PC-3 (cell line): ENCODE measurements around the gene ZNF195. TPM values are rescaled to one million over a fixed set of nuclear protein-coding genes. Genes with fewer than 3 reads are reported as not detected.

Experiments
- ATAC-seq: fragments of 200-7000 bp; cut with Tn5 transposase; 2 replicates; pipeline ENCODE4 v1.9.1; 2020; ENCODE audit warnings: mild to moderate bottlenecking, moderate library complexity
- BruUV-seq: library from RNA; stranded (reverse); fragments of 400-500 nt; replicated peaks from 2 replicates; lab custom pipeline; 2021; lab: Mats Ljungman, UMichigan
- CTCF ChIA-PET: fragments of 300-600 bp; sonication (Branson Sonifier 250); formaldehyde crosslinking; loops from one replicate; lab custom pipeline; 2022; ENCODE audit warnings: antibody characterized with exemption; lab: Charles Lee
- POLR2A ChIA-PET: fragments of 300-600 bp; sonication (Branson Sonifier 250); formaldehyde crosslinking; loops from one replicate; lab custom pipeline; 2022; ENCODE audit warnings: antibody characterized with exemption; ENCODE audit not compliant: unreplicated experiment; lab: Charles Lee
- DNase-seq: peaks from one replicate; pipeline ENCODE4 v3.0.0-alpha.2; 2015
- H2AFZ ChIP-seq: fragments of 300-600 bp; sonication (generic); 2 replicates; pipeline ENCODE4 v1.6.0; 2016; ENCODE audit warnings: antibody characterized with exemption, low read length
- H3F3A ChIP-seq: fragments of 300-600 bp; sonication (generic); one replicate; pipeline ENCODE4 v1.6.0; 2017; ENCODE audit warnings: antibody characterized with exemption, low read length, control low read depth, mild to moderate bottlenecking; ENCODE audit not compliant: unreplicated experiment
- H3K27ac ChIP-seq: fragments of 300-600 bp; sonication (generic); 2 replicates; pipeline ENCODE4 v1.5.1; 2016; ENCODE audit warnings: mild to moderate bottlenecking, low read length
- H3K27me3 ChIP-seq: fragments of 300-600 bp; sonication (generic); 2 replicates; pipeline ENCODE4 v1.6.1; 2016; ENCODE audit warnings: low read length, mixed read lengths
- H3K36me3 ChIP-seq: fragments of 300-600 bp; sonication (generic); 2 replicates; pipeline ENCODE4 v1.6.1; 2016; ENCODE audit warnings: low read depth, mixed run types, low read length, mixed read lengths
- H3K4me1 ChIP-seq: fragments of 300-600 bp; sonication (generic); 2 replicates; pipeline ENCODE4 v1.5.1; 2016; ENCODE audit warnings: low read length; ENCODE audit not compliant: insufficient read depth
- H3K4me2 ChIP-seq: fragments of 300-600 bp; sonication (generic); 2 replicates; pipeline ENCODE4 v1.6.0; 2016; ENCODE audit warnings: low read length
- H3K4me3 ChIP-seq: fragments of 300-600 bp; sonication (generic); 2 replicates; pipeline ENCODE4 v1.5.1; 2016; ENCODE audit warnings: mild to moderate bottlenecking, low read length, mixed read lengths
- H3K79me2 ChIP-seq: fragments of 300-600 bp; sonication (generic); 2 replicates; pipeline ENCODE4 v1.6.1; 2017; ENCODE audit warnings: low read length, mixed read lengths
- H3K9ac ChIP-seq: fragments of 300-600 bp; sonication (generic); 2 replicates; pipeline ENCODE4 v1.6.0; 2016; ENCODE audit warnings: mild to moderate bottlenecking, low read length
- H3K9me2 ChIP-seq: fragments of 300-600 bp; sonication (generic); replicated peaks from 2 replicates; pipeline ENCODE4 v1.6.1; 2016; ENCODE audit warnings: mixed run types, low read length, mixed read lengths
- H3K9me3 ChIP-seq: fragments of 300-600 bp; sonication (generic); 2 replicates; pipeline ENCODE4 v1.6.1; 2016; ENCODE audit warnings: low read length, mixed read lengths
- H4K20me1 ChIP-seq: fragments of 300-600 bp; sonication (generic); 2 replicates; pipeline ENCODE4 v1.6.1; 2016; ENCODE audit warnings: low read length, mixed read lengths
- CTCF ChIP-seq: fragments of 300-600 bp; sonication (generic); conservative IDR thresholded peaks from 2 replicates; pipeline ENCODE4 v1.5.1; 2017; ENCODE audit warnings: antibody characterized with exemption, low read depth, mild to moderate bottlenecking, low read length
- EZH2 ChIP-seq: fragments of 300-600 bp; sonication (generic); IDR thresholded peaks from one replicate; pipeline ENCODE4 v1.6.1; 2017; ENCODE audit warnings: antibody characterized with exemption, mild to moderate bottlenecking, low read length; ENCODE audit not compliant: unreplicated experiment
- EZH2phosphoT487 ChIP-seq: fragments of 300-600 bp; sonication (generic); IDR thresholded peaks from 2 replicates; pipeline ENCODE4 v1.6.1; 2018; ENCODE audit warnings: mild to moderate bottlenecking, antibody characterized with exemption, low read length, borderline replicate concordance
- intact Hi-C: fragments of 100-400 bp; cut with micrococcal nuclease; formaldehyde crosslinking; loops from 2 replicates; pipeline ENCODE4 v1.9.0; 2023
- total RNA-seq: library from RNA; depleted of rRNA; stranded (reverse); fragments of >200 nt; gene quantifications from 2 replicates; pipeline ENCODE4 v1.2.3, GENCODE V29; 2014

Gene ZNF195
- total RNA-seq, 1 experiment from 2014 or later: 47.9 TPM

- no peak for DNase-seq
- no peak overlapping the region for H3K9ac ChIP-seq
- no peaks in the 10 kb centered on the region for H3K4me1 ChIP-seq
- no peak overlapping the region for H3K4me3 ChIP-seq
- CTCF ChIA-PET: no interaction called here
- H3K27ac ChIP-seq: no peak overlapping the region
- TF ChIP-seq EZH2phosphoT487 (no peak), EZH2 (no peak), CTCF (no peak)
- 0 out of 2 replicates have a peak, but pooled peaks cover under 1% of the 10 kb centered on the region for H3K9me3 ChIP-seq
- H4K20me1 ChIP-seq: 0 out of 2 replicates have a peak, but pooled peaks cover 15% of the 10 kb centered on the region
- peaks cover 42% of the 10 kb centered on the region for H3K79me2 ChIP-seq
- no peak overlapping the region for H2AFZ ChIP-seq
- H3K9me2 ChIP-seq: no peaks in the 10 kb centered on the region
- POLR2A ChIA-PET: no interaction called here
- peaks cover 96% of the 10 kb centered on the region for H3K36me3 ChIP-seq
- no peak for ATAC-seq
- BruUV-seq: no TSS peak
- intact Hi-C loops: loop anchor here (10.0 kb wide), 1 partner anchor 206 kb away; the partner anchor contains the start of gene OSBPL5
- no peak overlapping the region for H3K4me2 ChIP-seq
- no peaks in the 10 kb centered on the region for H3K27me3 ChIP-seq
- no peaks in the 10 kb centered on the region for H3F3A ChIP-seq
These were observed 8.6 kb downstream of the ZNF195 start for GRCh38 chr11:3370311-3370870.

- no peak for TF ChIP-seq EZH2phosphoT487
- TF ChIP-seq CTCF: no peak
- no peak for TF ChIP-seq EZH2
- DNase-seq: no peak
- 0 out of 2 replicates have a peak, but pooled peaks cover 10% of the 10 kb centered on the region for H4K20me1 ChIP-seq
- peaks cover 96% of the 10 kb centered on the region for H3K36me3 ChIP-seq
- no peak overlapping the region for H3K9ac ChIP-seq
- H2AFZ ChIP-seq: no peak overlapping the region
- no peak overlapping the region for H3K27ac ChIP-seq
- peaks cover 8% of the 10 kb centered on the region for H3K9me3 ChIP-seq
- H3K9me2 ChIP-seq: no peaks in the 10 kb centered on the region
- H3K79me2 ChIP-seq: peaks cover 32% of the 10 kb centered on the region
- no peaks in the 10 kb centered on the region for H3F3A ChIP-seq
- ATAC-seq: no peak
- BruUV-seq: no TSS peak
- intact Hi-C loops: no loop called here
- H3K4me1 ChIP-seq: no peaks in the 10 kb centered on the region
- ChIA-PET POLR2A (no interaction called here), CTCF (no interaction called here)
- H3K4me2 ChIP-seq: no peak overlapping the region
- H3K4me3 ChIP-seq: no peak overlapping the region
- H3K27me3 ChIP-seq: no peaks in the 10 kb centered on the region
These were observed 9.6 kb downstream of the ZNF195 start for GRCh38 chr11:3369366-3369765.

- ATAC-seq (peak; percentile 59; the same call in 1 of the 2 replicates), DNase-seq (peak; percentile 22)
- TF ChIP-seq CTCF (no peak), EZH2phosphoT487 (no peak), EZH2 (no peak)
- Histone ChIP-seq H3K27me3 (no peaks in the 10 kb centered on the region), H2AFZ (no peak overlapping the region), H3K4me1 (no peaks in the 10 kb centered on the region), H3K9ac (no peak overlapping the region), H3K9me3 (peaks cover 20% of the 10 kb centered on the region), H3K4me3 (no peak overlapping the region), H3K27ac (no peak overlapping the region), H3F3A (no peaks in the 10 kb centered on the region), H3K9me2 (no peaks in the 10 kb centered on the region), H3K4me2 (no peak overlapping the region), H4K20me1 (0 out of 2 replicates have a peak, but pooled peaks cover 4% of the 10 kb centered on the region), H3K79me2 (peaks cover 20% of the 10 kb centered on the region), H3K36me3 (peaks cover 96% of the 10 kb centered on the region)
- CTCF ChIA-PET: interaction anchor here (0.6 kb wide), 1 partner anchor 41 kb away, joined by 3 read pairs; no protein-coding TSS in a partner anchor
- BruUV-seq: no TSS peak
- POLR2A ChIA-PET: no interaction called here
- intact Hi-C loops: no loop called here
These were observed 10.7 kb downstream of the ZNF195 start for GRCh38 chr11:3368199-3368598.
